ENCODE data around the gene GRIK5. TPM values are rescaled to one million over a fixed set of nuclear protein-coding genes. Genes with fewer than 3 reads are reported as not detected.

The GRIK5 gene
- total RNA-seq, 1 donor from 2014 or later: not detected

- no peak for DNase-seq (ENCODE audit: low read depth in 2 of 2)
These were observed 25.3 kb upstream of the GRIK5 start for GRCh38 chr19:42095142-42095813.

- DNase-seq (ENCODE audit: low read depth in 2 of 2): peak in 1 of 2 donors; percentile 23
These were observed 23.9 kb upstream of the GRIK5 start for GRCh38 chr19:42093926-42094325.

GRCh38 chr19:42093505-42093904 is 23.5 kb upstream of the GRIK5 start:
- DNase-seq (ENCODE audit: low read depth in 2 of 2): no peak

GRCh38 chr19:42092350-42092749 is 22.3 kb upstream of the GRIK5 start:
- peak; percentile 92 to 93 for DNase-seq (ENCODE audit: low read depth in 2 of 2)

- DNase-seq (ENCODE audit: low read depth in 2 of 2): peak; percentile 85 to 88
These were observed 21.7 kb upstream of the GRIK5 start for GRCh38 chr19:42091742-42092141.

GRCh38 chr19:42091300-42091699 is 21.3 kb upstream of the GRIK5 start:
- DNase-seq (ENCODE audit: low read depth in 2 of 2): no peak

GRCh38 chr19:42090672-42091071 is 20.7 kb upstream of the GRIK5 start:
- DNase-seq (ENCODE audit: low read depth in 2 of 2): no peak

- DNase-seq (ENCODE audit: low read depth in 2 of 2): no peak
These were observed 19.8 kb upstream of the GRIK5 start for GRCh38 chr19:42089772-42090171.

GRCh38 chr19:42089191-42089750 is 19.3 kb upstream of the GRIK5 start:
- DNase-seq (ENCODE audit: low read depth in 2 of 2): no peak

- peak in 1 of 2 donors; percentile 32 for DNase-seq (ENCODE audit: low read depth in 2 of 2)
These were observed 18.6 kb upstream of the GRIK5 start for GRCh38 chr19:42088471-42089190.

- DNase-seq (ENCODE audit: low read depth in 2 of 2): no peak
These were observed 17.0 kb upstream of the GRIK5 start for GRCh38 chr19:42086770-42087550.

GRCh38 chr19:42086188-42086736 is 16.3 kb upstream of the GRIK5 start:
- DNase-seq (ENCODE audit: low read depth in 2 of 2): no peak

GRCh38 chr19:42083537-42083936 is 13.5 kb upstream of the GRIK5 start:
- no peak for DNase-seq (ENCODE audit: low read depth in 2 of 2)

GRCh38 chr19:42081584-42082203 is 11.7 kb upstream of the GRIK5 start:
- DNase-seq (ENCODE audit: low read depth in 2 of 2): peak; percentile 55 to 69

- DNase-seq (ENCODE audit: low read depth in 2 of 2): no peak
These were observed 10.9 kb upstream of the GRIK5 start for GRCh38 chr19:42080764-42081375.

GRCh38 chr19:42079886-42080763 is 10.1 kb upstream of the GRIK5 start:
- no peak for DNase-seq (ENCODE audit: low read depth in 2 of 2)

- no peak for DNase-seq (ENCODE audit: low read depth in 2 of 2)
These were observed 9.3 kb upstream of the GRIK5 start for GRCh38 chr19:42079276-42079669.

- no peak for DNase-seq (ENCODE audit: low read depth in 2 of 2)
These were observed 8.7 kb upstream of the GRIK5 start for GRCh38 chr19:42078538-42079275.

GRCh38 chr19:42078058-42078457 is 8.1 kb upstream of the GRIK5 start:
- no peak for DNase-seq (ENCODE audit: low read depth in 2 of 2)
